ENCODE results near the gene FRS3.
"Not testable (repeated sequence)": the region's sequence is repeated elsewhere in the genome, so short reads cannot be mapped to it uniquely, and the experiment has no call there.

The FRS3 gene, protein sequence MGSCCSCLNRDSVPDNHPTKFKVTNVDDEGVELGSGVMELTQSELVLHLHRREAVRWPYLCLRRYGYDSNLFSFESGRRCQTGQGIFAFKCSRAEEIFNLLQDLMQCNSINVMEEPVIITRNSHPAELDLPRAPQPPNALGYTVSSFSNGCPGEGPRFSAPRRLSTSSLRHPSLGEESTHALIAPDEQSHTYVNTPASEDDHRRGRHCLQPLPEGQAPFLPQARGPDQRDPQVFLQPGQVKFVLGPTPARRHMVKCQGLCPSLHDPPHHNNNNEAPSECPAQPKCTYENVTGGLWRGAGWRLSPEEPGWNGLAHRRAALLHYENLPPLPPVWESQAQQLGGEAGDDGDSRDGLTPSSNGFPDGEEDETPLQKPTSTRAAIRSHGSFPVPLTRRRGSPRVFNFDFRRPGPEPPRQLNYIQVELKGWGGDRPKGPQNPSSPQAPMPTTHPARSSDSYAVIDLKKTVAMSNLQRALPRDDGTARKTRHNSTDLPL

DNA sequence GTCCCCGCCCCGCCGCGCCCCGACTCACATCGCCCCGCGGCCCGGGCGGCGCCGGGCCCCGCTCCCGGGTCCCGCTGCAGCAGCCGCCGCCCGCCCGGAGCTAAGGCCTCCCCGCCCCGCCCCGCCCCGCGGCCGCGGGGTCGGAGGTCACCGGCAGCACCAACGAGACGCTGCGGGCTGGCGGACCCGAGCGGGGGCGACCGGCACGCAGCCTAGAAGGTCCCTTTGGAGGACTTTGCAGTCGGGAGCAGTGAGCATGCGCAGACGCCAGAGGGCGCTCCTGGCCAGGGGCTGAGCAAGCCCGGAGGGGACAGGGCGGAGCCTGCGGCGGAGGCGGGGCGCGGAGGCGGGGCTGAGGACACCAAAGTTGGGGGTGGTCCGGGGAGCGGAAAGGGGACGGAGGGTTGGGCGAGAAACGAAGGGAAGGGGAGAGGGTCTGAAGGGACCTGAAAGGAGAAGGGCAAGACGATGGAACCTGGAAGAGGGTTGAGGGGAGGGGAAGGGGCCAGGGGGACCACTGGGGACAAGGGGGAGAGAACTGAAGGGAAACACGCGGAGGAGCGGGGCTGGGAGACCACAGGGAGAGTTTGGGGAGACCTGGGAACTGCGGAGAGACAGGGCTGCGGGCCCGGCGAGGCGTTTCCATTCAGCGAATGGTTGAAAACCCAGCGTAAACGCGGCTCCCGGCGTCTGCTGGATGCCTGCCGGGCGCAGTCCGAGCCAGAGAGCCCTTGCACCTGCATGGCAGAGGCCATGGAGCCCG, at the start of gene FRS3:
TSS of gene FRS3 (minus strand) at position 113 of the 763 bp plus-strand sequence. CDS start 2,913 bp downstream, outside the sequence.
- DNase-seq (ENCODE audit: low read depth): peak; percentile 99

DNA sequence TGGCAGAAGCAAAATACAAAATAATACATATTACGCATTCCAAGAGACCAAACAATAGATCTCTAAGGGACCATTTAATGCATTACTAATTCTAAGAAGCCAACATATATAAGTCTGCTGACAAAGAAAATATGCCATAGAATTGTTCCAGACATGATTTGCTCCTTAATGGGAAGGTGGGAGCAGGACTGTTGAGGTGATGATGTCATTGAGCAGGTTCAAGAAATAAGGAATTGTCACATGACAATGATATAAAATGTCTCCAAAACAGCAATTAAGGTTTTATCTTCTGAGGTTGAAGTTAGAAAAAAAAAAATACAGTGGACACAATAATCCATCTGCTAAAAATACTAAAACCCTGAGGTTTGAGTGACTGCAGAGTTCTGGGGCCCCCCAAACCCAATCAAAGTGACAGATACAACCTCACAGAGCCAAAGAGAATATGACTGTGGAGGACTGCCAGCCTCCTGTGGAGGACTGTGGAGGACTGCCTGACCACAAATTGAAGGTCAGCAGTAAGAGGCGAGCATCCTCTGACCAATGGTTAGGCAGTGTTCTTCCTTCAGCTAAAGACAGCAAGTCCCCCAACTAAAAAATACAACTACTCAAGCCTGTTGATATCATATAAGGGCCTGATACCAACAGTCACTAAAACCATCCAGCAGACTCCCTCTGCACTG, 46.8 kb upstream of the FRS3 start:
- DNase-seq (ENCODE audit: low read depth): no peak

DNA sequence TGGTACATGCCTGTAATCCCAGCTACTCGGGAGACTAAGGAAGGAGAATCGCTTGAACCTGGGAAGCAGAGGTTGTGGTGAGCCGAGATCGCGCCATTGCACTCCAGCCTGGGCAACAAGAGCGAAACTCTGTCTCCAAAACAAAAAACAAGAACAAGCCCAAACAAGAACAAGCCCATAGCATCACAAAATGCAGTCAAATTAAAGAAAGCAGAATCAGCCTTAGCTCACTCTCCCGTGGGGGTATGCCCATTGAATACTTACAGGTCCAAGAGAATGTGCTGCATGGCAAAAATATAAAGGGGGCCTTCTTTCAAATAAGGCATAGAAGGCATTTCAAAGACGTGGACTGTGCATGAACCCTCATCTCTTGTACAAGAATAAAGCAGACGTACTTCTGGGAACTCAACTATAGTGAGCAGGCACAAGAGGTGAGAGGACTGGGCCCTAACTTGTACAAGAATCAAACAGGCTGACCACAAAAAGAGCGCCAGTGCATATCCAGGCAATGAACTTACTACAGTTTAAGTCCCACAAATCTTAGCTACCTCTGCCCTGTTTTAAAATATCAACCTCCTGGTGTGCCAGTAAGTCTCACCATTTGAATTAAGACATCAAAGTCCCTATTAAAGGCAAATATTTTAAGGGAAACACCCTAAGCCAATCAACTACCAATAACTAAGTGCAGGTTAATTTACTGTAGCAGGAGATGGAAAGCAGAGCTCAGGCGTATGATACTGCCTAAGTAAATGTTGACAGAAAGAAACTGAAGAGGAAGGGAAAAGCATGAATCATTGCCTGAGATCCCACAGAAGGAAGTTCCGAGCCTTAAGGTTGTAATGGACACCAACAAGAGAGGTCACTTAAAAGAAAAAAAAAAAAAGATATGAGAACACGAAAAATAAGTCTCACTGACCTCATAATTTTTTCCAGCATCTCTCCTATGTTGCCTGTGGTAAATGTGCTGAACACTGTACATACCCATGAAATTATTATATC, 45.2 kb upstream of the FRS3 start:
- no peak for DNase-seq (ENCODE audit: low read depth)

DNA sequence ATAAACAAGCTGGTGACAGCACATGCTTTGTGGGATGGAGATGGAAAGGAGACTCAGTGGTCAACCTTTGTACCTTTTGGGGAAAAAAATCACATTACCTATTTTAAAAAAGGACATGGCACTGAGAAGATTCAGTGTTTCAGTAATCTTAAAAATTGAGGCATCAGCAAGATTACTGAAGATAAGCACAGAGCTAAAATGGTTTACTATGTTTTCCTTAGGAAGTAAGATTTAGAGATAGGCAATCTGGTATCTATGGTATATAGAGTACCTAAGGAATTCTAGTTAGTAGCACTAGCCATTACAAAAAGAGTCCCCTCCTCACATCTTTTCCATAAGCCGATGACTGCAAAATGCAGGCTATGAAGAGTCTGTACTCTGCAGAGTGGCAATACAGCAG, 43.5 kb upstream of the FRS3 start:
- no peak for DNase-seq (ENCODE audit: low read depth)

DNA sequence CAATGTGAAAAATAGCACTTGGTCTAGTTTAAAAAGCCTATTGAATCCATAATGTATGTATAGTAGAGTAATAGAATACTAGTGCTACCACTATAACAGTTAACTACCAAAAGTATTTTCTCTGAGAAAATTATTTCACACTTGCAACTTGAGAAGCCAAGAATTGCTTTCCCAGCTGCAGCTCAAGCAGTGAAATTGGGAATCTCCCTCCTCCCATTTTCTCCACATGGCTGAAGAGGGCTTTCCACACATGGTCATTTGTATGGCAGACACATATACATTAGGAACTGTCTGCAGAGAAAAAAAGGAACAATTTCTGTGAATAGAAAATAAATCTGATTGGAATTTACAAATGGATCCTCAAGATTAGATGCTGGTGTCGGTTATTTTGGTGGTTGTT, 42.3 kb upstream of the FRS3 start:
- DNase-seq (ENCODE audit: low read depth): no peak

DNA sequence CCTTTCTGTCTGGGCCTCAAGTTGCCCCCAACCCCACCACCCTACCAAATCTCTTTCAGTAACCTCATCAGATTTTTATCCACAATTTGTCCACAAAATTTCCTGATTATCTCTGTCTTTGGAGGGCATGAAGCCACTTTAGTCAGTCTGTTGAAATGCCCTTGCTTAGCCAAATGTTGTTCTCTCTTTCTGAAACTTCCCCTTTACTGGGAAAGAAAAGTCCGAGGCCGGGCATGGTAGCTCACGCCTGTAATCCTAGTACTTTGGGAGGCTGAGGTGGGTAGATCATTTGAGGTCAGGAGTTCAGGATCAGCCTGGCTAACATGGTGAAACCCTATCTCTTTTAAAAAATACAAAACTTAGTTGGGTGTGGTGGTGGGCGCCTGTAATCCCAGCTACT, 41.6 kb upstream of the FRS3 start:
- no peak for DNase-seq (ENCODE audit: low read depth)

DNA sequence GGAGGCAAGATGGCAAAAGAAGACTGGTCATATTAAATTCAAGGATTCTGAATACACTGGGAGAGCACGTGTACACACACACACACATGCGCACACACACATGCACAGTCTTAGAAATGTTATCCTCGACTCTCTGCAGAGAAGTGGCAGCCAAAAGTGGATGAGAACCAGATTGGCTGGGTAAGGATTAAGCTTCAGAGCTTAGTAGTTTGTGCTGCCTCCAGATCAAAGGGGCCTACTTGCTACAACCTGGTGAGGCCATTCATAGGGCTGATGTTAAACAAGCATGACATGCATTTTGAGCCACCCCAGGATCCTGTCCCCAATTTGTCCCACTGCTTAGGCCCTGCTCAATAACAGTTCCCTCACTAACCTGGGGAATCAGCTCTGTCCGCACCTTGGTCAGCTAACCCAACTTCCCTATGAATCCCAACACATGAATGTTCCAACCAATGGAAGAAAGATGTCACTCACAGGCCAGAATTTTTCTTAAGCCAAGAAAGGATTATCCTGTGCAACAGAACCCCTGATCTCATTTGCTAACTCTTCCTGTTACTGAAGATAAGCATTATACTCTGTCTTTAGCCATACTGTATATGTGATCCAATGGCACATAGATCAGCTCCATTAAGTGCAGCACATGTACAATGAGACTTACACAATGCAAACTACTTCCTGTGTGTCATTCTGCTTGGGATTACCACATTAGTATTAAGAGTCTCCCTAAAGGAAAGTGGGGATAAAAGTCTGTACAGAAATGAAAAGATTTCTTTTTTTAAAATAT, 38.8 kb upstream of the FRS3 start:
- DNase-seq (ENCODE audit: low read depth): no peak

DNA sequence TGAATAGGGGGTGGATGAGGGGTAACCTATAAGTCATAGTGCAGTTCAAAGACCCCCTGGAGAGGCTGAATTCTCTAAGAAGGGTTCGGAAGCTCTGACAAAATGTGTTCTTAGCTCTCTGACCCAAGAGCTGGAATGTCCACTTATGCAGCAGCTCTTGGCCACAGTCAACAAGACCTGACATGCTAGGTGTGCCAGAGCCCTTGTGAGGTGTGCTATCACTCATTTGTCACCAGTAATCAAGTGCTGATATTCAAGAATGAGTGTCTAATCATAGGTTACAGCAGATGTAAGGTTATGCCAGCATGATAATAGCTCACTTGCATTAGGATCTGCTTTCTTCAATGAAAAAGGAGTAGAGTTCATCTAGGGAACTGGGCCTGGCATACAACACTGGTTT, 35.9 kb upstream of the FRS3 start:
- no peak for DNase-seq (ENCODE audit: low read depth)

DNA sequence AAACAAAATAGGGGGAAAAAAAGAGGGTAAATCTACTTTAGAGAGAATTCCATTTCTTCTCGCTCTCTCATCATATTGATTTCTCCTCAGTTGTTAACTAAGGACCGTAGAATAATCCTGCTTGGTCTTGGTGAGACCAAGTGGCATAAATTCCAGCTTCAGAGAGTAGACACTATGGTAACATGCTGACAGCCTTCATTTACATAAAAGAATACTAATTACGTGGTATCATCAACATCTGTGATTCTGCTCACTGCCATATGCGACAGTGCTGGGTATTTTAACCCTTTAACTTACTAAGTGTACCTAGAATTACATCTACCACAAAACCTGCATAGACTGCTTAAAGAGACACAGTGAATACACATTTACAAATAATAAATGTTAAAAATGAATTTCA, 34.9 kb upstream of the FRS3 start:
- DNase-seq (ENCODE audit: low read depth): no peak

DNA sequence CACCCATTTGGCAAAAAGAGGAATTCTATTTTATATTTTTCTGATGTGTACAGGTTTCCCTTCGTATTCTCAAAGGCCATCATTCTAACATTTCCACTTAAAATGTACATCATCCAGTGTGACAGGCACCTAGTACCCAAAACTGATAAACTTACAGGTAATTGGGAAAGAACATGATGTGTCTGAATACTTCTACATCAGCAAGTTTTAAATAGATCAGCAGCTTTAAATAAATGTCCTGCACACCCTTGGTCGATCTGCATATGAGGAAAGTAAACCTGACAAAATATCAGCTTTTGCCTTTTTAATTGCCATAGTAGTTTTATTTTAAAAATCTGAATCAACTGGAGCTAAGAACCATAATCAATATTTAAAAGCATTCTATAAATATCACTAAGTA, 34.3 kb upstream of the FRS3 start:
- DNase-seq (ENCODE audit: low read depth): no peak

DNA sequence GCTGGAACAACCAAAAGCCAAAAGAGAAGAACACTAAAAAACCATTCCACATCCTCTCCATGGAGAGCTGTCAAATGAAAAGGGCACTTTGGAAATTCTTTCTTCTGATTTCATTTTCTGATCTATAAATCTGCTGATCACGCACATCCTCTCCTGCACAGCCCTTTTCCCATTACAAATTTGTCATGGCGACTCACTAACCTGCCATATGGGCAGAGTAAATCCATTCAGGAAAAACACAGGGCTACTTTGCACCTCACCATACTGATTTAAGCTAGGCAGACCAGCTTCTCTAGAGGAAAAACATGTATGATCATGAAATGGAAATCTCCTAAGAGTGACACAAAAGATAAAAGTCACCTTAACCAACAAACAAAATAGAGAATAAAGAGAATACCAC, 33.8 kb upstream of the FRS3 start:
- no peak for DNase-seq (ENCODE audit: low read depth)

DNA sequence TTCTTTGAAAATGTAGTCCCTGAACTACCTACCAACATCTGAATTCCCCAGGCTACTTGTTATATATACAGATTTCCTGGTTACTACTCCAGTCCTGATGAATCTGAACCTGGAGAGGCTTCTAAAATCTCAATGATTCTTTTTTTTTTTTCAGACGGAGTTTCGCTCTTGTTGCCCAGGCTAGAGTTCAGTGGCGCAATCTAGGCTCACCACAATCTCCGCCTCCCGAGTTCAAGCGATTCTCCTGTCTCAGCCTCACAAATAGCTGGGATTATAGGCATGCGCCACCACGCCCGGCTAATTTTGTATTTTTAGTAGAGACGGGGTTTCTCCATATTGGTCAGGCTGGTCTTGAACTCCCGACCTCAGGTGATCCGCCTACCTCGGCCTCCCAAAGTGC, 32.2 kb upstream of the FRS3 start:
- not testable (repeated sequence) for DNase-seq (ENCODE audit: low read depth)

DNA sequence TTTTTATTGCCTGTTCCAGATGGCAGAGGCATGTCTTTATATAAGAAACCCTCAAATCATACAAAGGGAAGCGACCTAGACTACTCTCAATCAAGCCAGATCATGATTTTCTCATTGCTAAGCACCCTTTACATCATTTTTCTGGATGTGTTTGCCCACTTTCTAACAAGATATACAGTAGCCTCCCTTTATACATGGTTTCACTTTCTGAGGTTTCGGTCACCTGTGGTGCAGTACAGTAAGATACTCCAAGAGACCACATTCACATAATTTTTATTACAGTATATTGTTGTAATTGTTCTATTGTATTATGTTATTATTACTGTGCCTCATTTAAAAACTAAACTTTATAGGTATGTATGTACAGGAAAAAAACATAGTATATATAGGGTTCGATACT, 31.4 kb upstream of the FRS3 start:
- DNase-seq (ENCODE audit: low read depth): no peak

DNA sequence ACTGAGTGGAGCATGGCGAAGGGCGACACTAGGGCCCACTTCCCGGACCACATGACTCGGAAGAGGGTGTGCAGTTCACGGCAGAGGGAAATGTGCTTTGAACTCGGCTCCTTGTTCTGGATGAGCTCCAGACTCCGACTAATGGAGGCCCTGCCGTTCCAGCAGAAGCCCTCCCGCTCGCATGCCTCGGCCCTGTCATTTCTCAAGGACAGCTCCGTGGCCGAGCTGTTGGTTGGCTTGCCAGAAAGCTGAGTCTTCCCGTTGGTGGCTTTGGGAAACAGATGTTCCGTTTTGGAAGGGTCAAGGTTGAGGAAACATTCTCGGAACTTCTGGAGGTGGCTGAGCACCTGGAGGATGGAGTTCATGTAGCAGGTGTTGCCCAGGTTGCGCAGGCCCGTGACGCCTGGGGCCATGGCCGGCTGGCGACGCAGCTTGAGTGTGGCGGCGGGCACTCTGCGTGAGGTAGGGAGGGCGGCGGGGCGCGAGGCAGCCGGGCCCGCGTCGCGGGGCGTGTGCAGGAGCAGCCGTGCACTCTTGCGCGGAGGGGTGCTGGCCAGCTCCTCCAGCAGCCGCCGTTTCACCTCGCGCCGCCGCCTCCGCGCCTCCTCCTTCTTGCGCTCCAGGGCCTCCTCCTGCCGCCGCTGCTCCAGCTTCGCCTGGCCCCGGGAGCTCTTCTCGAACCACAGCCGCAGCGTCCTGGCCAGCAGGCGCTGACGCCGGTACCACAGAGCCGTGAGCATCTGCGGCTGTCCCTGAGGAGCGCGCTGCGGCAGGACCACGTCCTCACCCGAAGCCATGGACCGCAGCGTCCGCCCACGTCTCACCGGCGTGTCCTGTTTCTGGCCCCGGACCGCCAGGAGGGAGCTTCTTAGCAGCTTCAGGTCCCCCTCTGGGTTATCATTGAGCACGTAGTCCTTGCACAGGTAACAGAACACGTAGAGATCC, 26.4 kb upstream of the FRS3 start:
- no peak for DNase-seq (ENCODE audit: low read depth)

DNA sequence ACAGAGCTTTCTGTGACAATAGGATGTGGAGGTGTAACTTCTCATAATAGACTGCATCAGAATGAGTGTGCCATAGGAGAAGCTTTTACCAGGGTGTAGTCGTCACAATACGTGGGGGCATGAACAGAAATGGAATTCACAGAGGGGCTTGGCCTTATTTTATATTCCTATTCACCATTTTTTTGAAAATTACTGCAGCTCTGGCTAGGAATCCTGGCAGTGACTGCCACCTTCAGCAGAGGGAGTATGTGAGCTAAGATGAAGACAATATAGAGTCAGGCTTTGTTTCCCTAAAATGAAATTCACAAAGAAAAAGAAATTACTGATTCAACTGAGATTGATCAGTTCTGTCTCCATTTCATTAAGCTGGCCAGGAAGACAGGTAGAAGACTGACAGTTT, 21.7 kb upstream of the FRS3 start:
- DNase-seq (ENCODE audit: low read depth): no peak

DNA sequence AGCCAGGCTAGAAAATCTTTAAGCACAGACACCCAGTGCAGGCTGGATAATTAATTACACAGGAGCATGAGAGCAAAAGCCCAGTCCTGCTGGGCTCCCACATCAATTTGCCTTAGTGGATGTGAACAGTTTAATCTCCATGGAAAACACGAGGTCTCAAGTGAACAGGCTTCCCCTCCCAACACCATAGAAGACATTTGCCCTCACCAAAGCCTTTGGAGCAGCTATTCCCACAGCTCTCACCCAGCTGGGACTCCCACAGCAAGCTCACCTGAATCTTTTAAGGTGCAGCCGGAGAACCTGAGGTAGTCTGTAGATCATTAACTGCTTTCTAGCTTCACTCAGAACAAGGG, 19.8 kb upstream of the FRS3 start:
- no peak for DNase-seq (ENCODE audit: low read depth)

DNA sequence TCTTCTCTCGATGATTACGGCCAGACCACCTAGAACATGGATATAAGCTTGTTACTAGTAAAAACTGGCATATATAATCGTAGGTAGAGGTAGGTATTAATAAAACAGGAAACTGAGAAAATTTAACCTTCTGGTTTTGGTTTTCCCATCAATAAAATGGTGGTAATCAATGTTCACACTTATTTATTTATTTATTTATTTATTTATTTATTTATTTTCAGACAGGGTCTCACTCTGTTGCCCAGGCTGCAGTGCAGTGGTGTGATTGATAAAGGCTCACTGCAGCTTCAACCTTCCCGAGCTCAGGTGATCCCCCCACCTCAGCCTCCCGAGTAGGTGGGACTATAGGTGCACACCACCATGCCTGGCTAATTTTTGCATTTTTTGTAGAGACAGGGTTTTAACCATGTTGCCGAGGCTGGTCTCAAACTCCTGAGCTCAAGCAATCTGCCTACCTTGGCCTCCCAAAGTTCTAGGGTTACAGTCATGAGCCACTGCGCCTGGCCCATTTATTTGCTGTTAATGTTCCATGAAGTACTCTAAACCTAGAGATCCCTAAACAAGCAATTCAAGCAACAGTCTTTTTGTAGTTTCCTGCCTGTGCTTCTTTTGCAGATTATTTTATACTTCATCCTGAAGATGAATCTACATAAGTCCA, 19.3 kb upstream of the FRS3 start:
- DNase-seq (ENCODE audit: low read depth): no peak

DNA sequence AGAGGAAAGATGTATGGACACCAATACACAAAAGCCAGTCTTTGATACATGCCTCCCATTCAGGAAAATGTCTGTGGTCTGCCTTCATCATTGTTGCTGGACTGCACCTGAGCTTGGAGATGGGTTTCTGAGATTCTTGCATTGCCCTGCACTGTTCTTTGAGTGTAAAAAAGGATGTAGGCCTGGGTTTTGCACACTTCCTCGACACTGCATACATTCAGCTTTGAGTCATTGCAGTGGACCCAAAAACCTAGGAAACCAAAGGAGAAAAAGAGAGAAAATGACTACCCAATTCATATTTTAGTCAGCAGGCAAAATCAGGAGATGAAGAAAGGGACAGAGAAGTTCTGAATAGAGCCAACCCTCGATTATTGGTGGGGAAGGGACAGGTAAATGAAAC, 16.8 kb upstream of the FRS3 start:
- no peak for DNase-seq (ENCODE audit: low read depth)

DNA sequence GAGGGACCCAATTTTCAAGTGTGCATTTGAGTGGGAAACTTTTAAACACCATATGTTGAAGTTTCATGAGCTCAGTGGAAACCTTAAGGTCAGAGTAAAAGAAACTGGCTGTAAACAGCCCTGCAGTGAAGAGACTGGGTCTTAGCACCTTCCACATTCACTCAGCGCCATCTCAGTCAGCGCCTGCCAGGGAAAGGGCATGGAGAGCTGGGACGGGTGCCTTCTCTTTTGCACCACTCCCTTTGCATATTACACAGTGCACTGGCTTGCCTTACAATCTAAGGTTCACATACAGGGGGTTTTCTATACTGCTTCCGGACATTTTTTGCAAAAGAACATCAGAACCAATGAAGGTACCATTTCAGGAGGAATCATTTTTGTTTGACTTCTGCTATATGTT, 12.3 kb upstream of the FRS3 start:
- no peak for DNase-seq (ENCODE audit: low read depth)
